Heart left ventricle (tissue), 16 donors: ENCODE results near the gene TAS2R46. TPM values are rescaled to one million over a fixed set of nuclear protein-coding genes. Genes with fewer than 3 reads are reported as not detected.
A peak's percentile ranks its signal among the peaks of the same experiment; 100 is the strongest.

ENCODE experiments used
- ATAC-seq, 4 donors: fragments of 200-7000 bp; cut with Tn5 transposase; one replicate each; pipeline ENCODE4 v1.9.1; 2020 to 2022; ENCODE audit warnings: moderate library complexity in 4 of 4, mild to moderate bottlenecking in 3 of 4, moderate number of reproducible peaks in 1 of 4
- DNase-seq, 5 donors: peaks; one replicate each; pipeline ENCODE4 v3.0.0-alpha.2; 2020
- H3K27ac ChIP-seq, 12 donors: fragments of 200-600 bp; sonication (generic) in 4 of 12; one replicate each; pipeline versions ENCODE4 v1.5.0 to v1.8.0; 2016 to 2022; ENCODE audit warnings: mild to moderate bottlenecking in 2 of 12
- H3K27me3 ChIP-seq, 9 donors: fragments of 200-600 bp; sonication (generic) in 2 of 9; one replicate each; pipeline versions ENCODE4 v1.5.1 to v1.8.0; 2016 to 2022; ENCODE audit warnings: mild to moderate bottlenecking in 3 of 9
- H3K36me3 ChIP-seq, 9 donors: fragments of 200-600 bp; sonication (generic) in 2 of 9; one replicate each; pipeline versions ENCODE4 v1.5.0 to v1.8.0; 2018 to 2022; ENCODE audit warnings: mild to moderate bottlenecking in 2 of 9
- H3K4me1 ChIP-seq, 12 donors: fragments of 200-600 bp; sonication (generic) in 4 of 12; one replicate each; pipeline versions ENCODE4 v1.5.0 to v1.8.0; 2016 to 2022; ENCODE audit warnings: mild to moderate bottlenecking in 3 of 12
- H3K4me3 ChIP-seq, 12 donors: fragments of 200-600 bp; sonication (generic) in 4 of 12; one replicate each; pipeline versions ENCODE4 v1.5.0 to v1.8.0; 2017 to 2022; ENCODE audit warnings: mild to moderate bottlenecking in 9 of 12, moderate library complexity in 4 of 12
- H3K9me3 ChIP-seq, 12 donors: fragments of 200-600 bp; sonication (generic) in 4 of 12; one replicate each; pipeline versions ENCODE4 v1.5.0 to v1.8.0; 2016 to 2022; ENCODE audit warnings: mild to moderate bottlenecking in 1 of 12
- POLR2A ChIP-seq, 2 donors: fragments of 450-650 bp; IDR thresholded peaks; one replicate each; pipeline ENCODE4 v1.6.1; 2017; ENCODE audit warnings: antibody characterized with exemption in 2 of 2, mild to moderate bottlenecking in 2 of 2, moderate library complexity in 2 of 2
- WGBS, 4 donors: extraction: QIAGEN DNeasy Blood & Tissue Kit in 2 of 4; methylation state at CpG; one replicate each; pipeline versions ENCODE4 v1.1.5 to v1.1.7; 2013 to 2018; 5-methylcytosine and 5-hydroxymethylcytosine counted together
- intact Hi-C, 10 donors: fragments of 100-400 bp; cut with DNase I; formaldehyde crosslinking; loops; one replicate each; pipeline versions ENCODE4 v1.11.1 to v1.14.2; 2022
- polyA plus RNA-seq, 2 donors: library from polyadenylated mRNA; stranded (reverse); fragments of 200-250 nt; gene quantifications; one replicate each; pipeline ENCODE4 v1.2.3, GENCODE V29; 2013
- total RNA-seq, 9 donors: library from RNA; depleted of rRNA in 2 of 9; stranded (reverse); fragments of >200 nt in 2 of 9; fragmentation: NEBNext Ultra II Directional in 3 of 9; extraction: Animal tissue kit (Norgen Biotek cat#: 25700) in 3 of 9; gene quantifications; one replicate each; pipeline versions ENCODE4 v1.1.0 to v1.2.4, GENCODE V29; 2016 to 2023
- TF ChIP-seq, protein P1 (sequence below), 12 donors: fragments of 200-600 bp; sonication (generic) in 4 of 12; IDR thresholded peaks; one replicate each; pipeline versions ENCODE4 v1.5.0 to v1.8.0; 2018 to 2022; ENCODE audit warnings: antibody characterized with exemption in 12 of 12, mild to moderate bottlenecking in 5 of 12
- donor health status: ischemic (EF 13 %, LVEDD 7.1; RV severe dilation, severe dysfunction).
- donor health status: healthy with polysubstance abuse.
- donor health status: DM: no; HTN: yes; CAD: no.
- donor health status: DM: no; HTN: no; CAD: no.
- donor health status: ischemic (EF 25% LVEDD 6.9; RV normal size, moderate dysfunction).
- donor health status: ischemic (EF 25% LVEDD 5.7; RV mildly dilated, moderate dysfunction).
- donor health status: healthy.
- donor health status: DM: yes; HTN: yes; CAD: no.
- donor health status: ischemic (EF 35%, LVEDD 5.7; RV mildly dilated, moderate dysfunction).
- donor health status: nonischemic (EF 11% LVEDD 7.7; RV severe dilation, severe dysfunction).
- donor health status: DM: yes; HTN: yes; CAD: no.
- donor health status: PGD.
- donor health status: ischemic (EF 29% LVEDD 5.4; RV normal size, mild dysfunction).
- donor health status: nonischemic (EF 23%, LVEDD 6.1; RV moderate dilation, normal function).

TAS2R46 gene
- total and polyA plus RNA-seq, 11 donors = 0.37 to 1.6 (median 0.79) TPM; not detected in 6

- Histone ChIP-seq H3K27me3 (no peaks in the 10 kb centered on the region), H3K4me3 (no peak overlapping the region), H3K4me1 (peaks cover 0 to 18% (median 0%) of the 10 kb centered on the region in 12 donors), H3K9me3 (no peaks in the 10 kb centered on the region), H3K27ac (no peak overlapping the region), H3K36me3 (no peaks in the 10 kb centered on the region)
- intact Hi-C loops = loop anchor here in 6 of 10 donors (2.0 to 5.0 kb wide), 2 partner anchors 52 to 54 kb away; no protein-coding TSS in a partner anchor
- ATAC-seq (no peak), DNase-seq (no peak)
- TF ChIP-seq, protein P1, sequence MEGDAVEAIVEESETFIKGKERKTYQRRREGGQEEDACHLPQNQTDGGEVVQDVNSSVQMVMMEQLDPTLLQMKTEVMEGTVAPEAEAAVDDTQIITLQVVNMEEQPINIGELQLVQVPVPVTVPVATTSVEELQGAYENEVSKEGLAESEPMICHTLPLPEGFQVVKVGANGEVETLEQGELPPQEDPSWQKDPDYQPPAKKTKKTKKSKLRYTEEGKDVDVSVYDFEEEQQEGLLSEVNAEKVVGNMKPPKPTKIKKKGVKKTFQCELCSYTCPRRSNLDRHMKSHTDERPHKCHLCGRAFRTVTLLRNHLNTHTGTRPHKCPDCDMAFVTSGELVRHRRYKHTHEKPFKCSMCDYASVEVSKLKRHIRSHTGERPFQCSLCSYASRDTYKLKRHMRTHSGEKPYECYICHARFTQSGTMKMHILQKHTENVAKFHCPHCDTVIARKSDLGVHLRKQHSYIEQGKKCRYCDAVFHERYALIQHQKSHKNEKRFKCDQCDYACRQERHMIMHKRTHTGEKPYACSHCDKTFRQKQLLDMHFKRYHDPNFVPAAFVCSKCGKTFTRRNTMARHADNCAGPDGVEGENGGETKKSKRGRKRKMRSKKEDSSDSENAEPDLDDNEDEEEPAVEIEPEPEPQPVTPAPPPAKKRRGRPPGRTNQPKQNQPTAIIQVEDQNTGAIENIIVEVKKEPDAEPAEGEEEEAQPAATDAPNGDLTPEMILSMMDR (IDR thresholded peaks at IDR 0.05) = no peak
- no peak for TF ChIP-seq POLR2A (IDR thresholded peaks at IDR 0.05)
- WGBS, 4 donors = 45 to 67% (median 63%) methylated on average over 1 of the region's 1 CpG; no CpG with 5 or more reads in 1 of the 4 donors
Measured at GRCh38 chr12:11070999-11071398, 8.9 kb upstream of the TAS2R46 start.

DNA sequence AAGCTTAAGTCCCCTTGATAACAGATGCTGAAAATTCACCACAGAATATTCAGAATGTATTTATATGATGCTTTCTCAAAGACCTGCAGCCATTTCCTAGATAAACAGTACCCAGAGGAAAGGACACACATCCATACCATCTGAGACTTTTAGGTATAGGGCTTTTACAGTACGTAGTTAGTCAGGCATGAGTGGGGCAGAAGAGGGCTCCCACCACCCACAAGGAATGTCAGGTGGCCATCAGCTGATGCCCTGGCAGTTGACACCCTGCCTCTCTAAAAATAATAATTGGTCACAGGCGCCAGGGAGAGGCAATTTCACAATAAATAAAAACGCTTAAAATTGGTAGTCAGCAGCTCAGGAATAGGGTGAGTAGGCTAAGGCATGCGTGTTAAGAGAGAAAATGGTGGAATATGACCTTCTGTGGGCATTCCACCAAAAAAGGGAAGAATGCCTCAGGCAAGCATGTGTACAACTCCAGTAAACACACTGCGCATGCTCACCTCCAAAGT is 7.8 kb upstream of the TAS2R46 start:
- WGBS, 4 donors = 71 to 83% (median 74%) methylated on average over 5 of the region's 5 CpGs
- DNase-seq (no peak), ATAC-seq (peak in 1 of 4 donors; percentile 51)
- Histone ChIP-seq H3K4me3 (no peak overlapping the region), H3K27ac (no peak overlapping the region), H3K9me3 (no peaks in the 10 kb centered on the region), H3K36me3 (no peaks in the 10 kb centered on the region), H3K4me1 (peaks cover 0 to 18% (median 0%) of the 10 kb centered on the region in 12 donors), H3K27me3 (no peaks in the 10 kb centered on the region)
- TF ChIP-seq, protein P1 (IDR thresholded peaks at IDR 0.05) = no peak
- no peak for TF ChIP-seq POLR2A (IDR thresholded peaks at IDR 0.05)
- intact Hi-C loops = loop anchor here in 6 of 10 donors (2.0 to 10.0 kb wide), 3 partner anchors 51 to 105 kb away; partner anchors contain the start of gene SMIM10L1 (in 1 of the 6)

- intact Hi-C loops = loop anchor here in 2 of 10 donors (2.0 to 10.0 kb wide), 2 partner anchors 29 to 107 kb away; partner anchors contain the start of gene SMIM10L1 (in 1 of the 2)
- no peak for TF ChIP-seq POLR2A (IDR thresholded peaks at IDR 0.05)
- TF ChIP-seq, protein P1 (IDR thresholded peaks at IDR 0.05) = no peak
- WGBS, 4 donors = 5 to 47% (median 42%) methylated on average over 2 of the region's 2 CpGs
- H3K27ac ChIP-seq = no peak overlapping the region
- no peaks in the 10 kb centered on the region for H3K27me3 ChIP-seq
- ATAC-seq (peak in 3 of 4 donors; percentile 79 to 94 (median 79)), DNase-seq (peak in 4 of 5 donors; percentile 40 to 73 (median 59))
- no peaks in the 10 kb centered on the region for H3K9me3 ChIP-seq
- H3K4me3 ChIP-seq = no peak overlapping the region
- peaks cover 0 to 18% (median 0%) of the 10 kb centered on the region in 12 donors for H3K4me1 ChIP-seq
- no peaks in the 10 kb centered on the region for H3K36me3 ChIP-seq
Measured at GRCh38 chr12:11067514-11067913, 5.4 kb upstream of the TAS2R46 start.

- Histone ChIP-seq H3K9me3 (no peaks in the 10 kb centered on the region), H3K36me3 (no peaks in the 10 kb centered on the region), H3K27ac (no peak overlapping the region), H3K4me3 (no peak overlapping the region), H3K27me3 (no peaks in the 10 kb centered on the region), H3K4me1 (peaks cover 0 to 5% (median 0%) of the 10 kb centered on the region in 12 donors)
- no peak for ATAC-seq
- no peak for DNase-seq
- TF ChIP-seq, protein P1 (IDR thresholded peaks at IDR 0.05) = no peak
- no peak for TF ChIP-seq POLR2A (IDR thresholded peaks at IDR 0.05)
- intact Hi-C loops = loop anchor here in 1 of 10 donors (10.0 kb wide), 1 partner anchor 115 kb away; the partner anchor contains the start of gene SMIM10L1
Measured at GRCh38 chr12:11059784-11060183, 2.3 kb downstream of the TAS2R46 start.
